NCI-H2081 treated with DMSO at 0.1 percent for 48 hours (cell line): Measurements from ENCODE around the gene RETREG2.
"Not testable (repeated sequence)": the region's sequence is repeated elsewhere in the genome, so short reads cannot be mapped to it uniquely, and the experiment has no call there.

Source experiments
- DNase-seq: peaks from one replicate; lab custom pipeline; 2025; lab: John Stamatoyannopoulos, UW

The RETREG2 gene

DNA sequence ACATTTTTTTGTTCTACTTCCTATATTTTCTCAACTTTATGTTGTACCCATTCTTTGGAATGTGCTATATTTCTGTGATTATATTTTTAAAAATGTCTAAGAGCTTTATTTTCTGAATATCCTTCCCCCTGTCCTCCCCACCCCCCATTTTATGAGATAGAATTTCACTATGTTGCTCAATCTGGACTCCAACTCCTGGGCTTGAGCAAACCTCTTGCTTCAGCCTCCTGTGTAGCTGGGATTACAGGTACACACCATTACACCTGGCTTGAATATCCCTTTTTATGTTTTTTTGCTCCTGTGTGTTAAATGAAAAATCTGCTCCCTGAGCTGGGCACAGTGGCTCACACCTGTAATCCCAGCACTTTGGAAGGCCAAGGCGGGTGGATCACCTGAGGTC is 19.3 kb downstream of the RETREG2 start:
- DNase-seq: no peak

DNA sequence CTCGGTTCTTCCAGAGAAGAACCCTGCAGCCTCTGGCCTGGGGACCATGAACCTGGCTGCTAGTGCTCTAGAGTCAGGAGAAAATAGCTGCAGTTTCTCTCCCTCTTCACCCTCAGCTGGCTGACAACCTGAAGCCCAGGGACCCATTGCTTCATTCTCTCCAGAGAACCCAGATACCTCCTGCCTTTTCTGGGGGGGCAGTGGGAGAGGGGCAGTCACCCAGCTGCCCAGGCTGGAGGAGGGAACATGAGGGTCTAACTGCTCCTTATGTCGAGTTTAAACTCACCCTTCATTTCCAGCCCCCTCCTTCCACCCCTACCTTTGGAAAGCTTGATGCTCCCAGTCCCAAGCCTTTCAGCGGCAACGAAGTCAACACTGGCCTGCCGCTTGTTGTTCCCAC is 20.9 kb downstream of the RETREG2 start:
- DNase-seq: no peak

DNA sequence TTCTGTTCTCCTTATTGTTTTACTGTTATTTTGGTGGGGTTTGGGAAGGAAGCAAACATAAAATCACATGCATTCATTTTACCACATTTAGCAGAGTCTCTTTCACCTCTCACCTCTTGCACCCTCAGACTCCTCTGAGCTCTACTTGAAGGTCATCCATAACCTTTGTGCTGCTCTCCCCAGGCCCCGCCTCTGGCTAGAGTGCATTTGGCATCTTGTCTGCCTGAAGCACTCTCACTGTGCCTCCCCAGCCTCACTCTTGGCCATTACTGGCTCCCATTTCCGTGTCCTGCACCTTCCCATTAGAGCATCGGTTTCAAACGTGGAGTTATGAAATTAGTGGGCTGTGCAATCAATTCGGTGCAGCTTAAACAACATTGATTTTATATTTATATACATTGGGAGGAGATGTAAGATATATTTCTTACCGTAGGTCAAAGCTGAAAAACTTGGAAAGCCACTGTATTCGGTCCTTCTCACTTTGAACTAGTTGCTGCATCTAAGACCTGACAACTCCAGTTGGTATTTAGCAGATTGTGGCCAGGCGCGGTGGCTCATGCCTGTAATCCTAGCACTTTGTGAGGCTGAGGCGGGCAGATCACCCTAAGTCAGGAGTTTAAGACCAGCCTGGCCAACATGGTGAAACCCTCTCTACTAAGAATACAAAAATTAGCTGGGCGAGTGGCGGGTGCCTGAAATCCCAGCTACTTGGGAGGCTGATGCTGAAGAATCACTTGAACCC is 21.6 kb downstream of the RETREG2 start:
- DNase-seq: no peak

DNA sequence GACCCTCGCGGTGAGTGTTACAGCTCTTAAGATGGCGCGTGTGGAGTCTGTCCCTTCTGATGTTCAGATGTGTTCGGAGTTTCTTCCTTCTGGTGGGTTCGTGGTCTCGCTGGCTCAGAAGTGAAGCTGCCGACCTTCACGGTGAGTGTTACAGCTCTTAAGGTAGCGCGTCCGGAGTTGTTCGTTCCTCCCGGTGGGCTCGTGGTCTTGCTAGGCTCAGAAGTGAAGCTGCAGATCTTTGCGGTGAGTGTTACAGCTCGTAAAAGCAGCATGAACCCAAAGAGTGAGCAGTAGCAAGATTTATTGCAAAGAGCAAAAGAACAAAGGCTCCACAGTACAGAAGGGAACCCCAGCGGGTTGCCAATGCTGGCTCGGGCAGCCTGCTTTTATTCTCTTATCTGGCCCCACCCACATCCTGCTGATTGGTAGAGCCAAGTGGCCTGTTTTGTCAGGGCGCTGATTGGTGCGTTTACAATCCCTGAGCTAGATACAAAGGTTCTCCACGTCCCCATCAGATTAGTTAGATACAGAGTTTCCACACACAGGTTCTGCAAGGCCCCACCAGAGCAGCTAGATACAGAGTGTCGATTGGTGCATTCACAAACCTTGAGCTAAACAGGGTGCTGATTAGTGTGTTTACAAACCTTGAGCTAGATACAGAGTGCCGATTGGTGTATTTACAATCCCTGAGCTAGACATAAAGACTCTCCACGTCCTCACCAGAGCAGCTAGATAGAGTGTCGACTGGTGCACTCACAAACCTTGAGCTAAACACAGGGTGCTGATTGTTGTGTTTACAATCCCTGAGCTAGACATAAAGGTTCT is 22.6 kb downstream of the RETREG2 start:
- DNase-seq: not testable (repeated sequence)

DNA sequence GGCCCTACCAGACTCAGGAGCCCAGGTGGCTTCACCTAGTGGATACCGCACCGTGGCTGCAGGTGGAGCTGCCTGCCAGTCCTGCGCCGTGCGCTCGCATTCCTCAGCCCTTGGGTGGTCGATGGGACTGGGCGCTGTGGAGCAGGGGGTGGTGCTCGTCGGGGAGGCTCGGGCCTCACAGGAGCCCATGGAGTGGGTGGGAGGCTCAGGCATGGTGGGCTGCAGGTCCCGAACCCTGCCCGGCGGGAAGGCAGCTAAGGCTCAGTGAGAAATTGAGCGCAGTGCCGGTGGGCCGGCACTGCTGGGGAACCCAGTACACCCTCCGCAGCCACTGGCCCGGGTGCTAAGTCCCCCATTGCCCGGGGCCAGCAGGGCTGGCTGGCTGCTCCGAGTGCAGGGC is 23.3 kb downstream of the RETREG2 start:
- DNase-seq: not testable (repeated sequence)

DNA sequence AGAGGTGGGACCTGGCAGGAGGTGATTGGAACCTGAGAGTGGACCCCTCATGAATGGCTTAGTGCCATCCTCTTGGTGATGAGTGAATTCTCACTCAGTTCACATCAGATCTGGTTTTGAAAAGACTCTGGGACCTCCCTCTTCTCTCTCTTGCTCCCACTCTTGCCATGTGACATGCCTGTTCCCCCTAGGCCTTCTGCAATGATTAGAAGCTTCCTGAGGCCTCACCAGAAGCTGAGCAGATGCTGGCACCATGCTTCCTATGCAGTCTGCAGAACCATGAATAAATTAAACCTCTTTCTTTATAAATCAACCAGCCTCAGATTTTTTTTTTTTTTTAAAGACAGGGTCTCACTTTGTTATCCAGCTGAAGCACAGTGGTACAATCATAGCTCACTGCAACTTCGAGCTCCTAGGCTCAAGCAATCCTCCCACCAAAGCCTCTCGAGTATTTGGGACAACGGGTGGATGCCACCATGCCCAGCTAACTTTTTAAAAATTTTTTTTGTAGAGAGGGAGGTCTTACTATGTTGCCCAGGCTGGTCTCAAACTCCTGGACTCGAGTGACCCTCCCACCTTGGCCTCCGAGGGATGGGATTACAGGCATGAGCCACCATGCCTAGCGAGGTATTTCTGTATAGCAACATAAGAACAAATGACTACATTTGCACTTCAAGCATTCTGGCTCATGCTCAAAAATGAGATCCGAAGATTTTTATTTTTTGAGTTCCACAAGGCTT is 26.5 kb downstream of the RETREG2 start:
- no peak for DNase-seq

DNA sequence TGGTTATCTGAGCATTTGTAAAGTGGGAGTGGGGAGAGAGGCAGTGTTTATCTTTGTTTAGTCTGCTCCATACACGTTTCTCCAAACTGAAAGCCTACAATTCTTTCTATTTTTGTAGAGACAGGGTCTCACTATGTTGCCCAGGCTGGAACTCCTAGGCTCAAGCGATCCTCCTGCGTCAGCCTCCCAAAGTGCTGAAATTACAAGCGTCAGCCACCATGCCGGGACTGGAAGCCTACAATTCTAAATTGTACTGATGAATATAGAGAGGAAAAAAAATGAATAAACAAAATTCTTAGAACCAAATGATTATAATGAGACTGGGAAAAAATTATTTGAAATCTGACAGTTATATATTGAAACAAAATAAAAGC is 27.1 kb downstream of the RETREG2 start:
- DNase-seq: no peak

DNA sequence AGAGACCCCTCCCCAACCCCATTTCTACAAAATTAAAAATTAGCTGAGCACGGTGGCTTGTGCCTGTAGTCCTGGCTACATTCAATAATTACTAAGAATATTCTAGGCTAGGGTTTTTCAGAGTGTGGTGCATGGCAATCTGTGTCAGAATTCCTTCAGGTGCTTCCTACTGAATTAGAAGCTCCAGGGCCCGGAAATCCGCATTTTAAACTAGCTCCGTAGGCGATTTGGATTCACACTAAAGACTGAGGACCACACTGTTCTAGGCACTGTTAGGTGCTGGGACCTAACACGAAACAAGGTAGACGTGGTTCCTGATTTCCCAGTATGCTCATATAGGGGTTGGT is 27.9 kb downstream of the RETREG2 start:
- DNase-seq: no peak

DNA sequence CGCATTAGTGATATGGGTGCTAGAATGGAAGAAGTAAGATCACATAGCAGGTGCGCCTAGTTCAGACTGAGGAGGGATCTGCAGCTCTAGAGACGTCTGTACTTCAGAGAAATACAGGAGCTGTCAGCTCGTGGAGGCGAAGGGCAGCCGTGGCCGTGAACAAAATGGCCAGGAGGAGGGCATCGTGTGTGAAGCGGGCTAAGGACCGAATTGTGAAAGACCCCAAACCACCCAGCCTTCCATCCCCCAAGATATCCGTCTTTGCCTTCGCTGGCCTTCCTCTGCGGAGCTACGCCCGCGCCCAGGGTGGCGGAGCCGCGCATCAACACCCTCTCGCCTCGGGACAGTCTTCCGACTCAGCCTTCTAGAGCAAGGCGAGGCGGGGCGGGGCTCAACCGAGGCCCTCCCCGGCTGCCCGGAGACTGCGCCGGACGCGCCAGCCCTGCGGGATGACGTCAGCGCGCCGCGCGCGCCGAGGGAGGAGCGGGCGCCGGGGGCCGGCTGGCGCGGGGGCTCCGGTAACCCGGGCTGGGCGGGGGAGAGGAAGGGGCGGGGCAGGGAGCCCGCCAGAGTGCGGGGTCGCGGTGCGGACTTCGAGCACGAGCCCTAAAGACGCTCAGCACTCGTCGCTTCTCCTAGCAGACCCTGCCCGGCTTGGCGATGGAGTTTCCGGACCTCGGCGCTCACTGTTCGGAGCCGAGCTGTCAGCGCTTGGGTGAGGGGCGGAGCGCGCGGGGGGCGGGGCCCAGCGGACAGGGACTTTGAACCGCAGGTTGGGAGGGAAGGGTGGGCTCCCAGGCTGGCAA is 28.5 kb downstream of the RETREG2 start, which contains the start of gene ZFAND2B:
Gene ZFAND2B, plus strand, starts transcription at position 455 of the 806 bp plus-strand sequence. Its CDS starts 206 bp downstream, at position 661.
- DNase-seq: peak; percentile 36

DNA sequence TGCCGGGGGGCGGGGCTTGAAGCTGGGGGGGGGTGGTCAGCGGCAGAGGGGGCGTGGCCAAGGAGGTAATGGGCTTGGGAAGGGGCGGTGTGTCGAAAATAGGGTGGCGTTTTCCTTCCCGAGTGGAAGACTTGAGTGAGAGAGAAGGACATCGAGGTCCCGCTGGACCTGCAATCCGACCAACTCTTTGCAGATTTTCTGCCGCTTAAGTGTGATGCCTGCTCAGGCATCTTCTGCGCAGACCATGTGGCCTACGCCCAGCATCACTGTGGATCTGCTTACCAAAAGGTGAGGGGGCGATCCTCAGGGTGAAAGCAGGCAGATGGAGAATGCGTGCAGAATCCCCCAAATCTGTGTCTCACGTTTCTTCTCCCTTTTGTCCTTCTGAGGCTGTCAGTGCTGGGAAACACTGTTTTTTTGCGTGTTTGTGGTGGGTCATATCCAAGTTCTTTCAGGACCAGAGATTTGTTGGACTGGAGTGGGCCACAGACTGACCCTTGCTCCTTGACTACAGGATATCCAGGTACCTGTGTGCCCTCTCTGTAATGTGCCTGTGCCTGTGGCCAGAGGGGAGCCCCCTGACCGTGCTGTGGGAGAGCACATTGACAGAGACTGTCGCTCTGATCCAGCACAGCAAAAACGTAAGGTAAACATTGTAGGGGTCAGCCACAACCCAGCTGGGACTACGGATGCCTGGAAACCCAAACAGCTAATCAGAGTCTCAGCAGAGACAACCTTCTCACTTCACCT is 29.2 kb downstream of the RETREG2 start:
- DNase-seq: no peak

DNA sequence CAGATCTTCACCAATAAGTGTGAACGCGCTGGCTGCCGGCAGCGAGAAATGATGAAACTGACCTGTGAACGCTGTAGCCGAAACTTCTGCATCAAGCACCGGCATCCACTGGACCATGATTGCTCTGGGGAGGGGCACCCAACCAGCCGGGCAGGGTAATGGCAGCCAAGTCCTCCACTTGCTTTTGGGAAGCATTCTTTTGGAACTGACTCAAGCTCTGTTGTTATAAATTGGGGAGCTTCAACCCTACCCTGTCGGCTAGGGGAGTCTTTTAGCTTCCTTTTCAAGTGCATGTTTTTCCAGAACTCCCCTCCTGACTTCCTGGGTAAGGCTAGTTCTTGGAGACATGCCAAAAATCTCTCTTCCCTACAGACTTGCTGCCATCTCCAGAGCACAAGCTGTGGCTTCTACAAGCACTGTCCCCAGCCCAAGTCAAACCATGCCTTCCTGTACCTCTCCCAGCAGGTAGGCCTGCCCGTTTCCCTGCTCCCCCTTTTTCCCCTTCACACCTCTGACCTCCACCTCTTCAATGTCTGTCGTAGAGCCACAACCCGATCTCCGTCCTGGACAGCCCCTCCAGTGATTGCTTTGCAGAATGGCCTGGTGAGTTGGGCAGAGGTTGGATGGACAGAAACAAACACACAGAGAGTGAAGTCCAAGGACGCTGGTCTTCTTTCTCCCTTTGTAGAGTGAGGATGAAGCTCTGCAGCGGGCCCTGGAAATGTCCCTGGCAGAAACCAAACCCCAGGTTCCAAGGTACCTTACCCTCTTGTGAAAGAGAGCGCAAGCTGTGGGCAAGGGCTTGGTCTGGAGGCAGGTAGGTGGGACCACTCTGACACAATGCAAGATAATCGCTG is 30.0 kb downstream of the RETREG2 start:
- no peak for DNase-seq

DNA sequence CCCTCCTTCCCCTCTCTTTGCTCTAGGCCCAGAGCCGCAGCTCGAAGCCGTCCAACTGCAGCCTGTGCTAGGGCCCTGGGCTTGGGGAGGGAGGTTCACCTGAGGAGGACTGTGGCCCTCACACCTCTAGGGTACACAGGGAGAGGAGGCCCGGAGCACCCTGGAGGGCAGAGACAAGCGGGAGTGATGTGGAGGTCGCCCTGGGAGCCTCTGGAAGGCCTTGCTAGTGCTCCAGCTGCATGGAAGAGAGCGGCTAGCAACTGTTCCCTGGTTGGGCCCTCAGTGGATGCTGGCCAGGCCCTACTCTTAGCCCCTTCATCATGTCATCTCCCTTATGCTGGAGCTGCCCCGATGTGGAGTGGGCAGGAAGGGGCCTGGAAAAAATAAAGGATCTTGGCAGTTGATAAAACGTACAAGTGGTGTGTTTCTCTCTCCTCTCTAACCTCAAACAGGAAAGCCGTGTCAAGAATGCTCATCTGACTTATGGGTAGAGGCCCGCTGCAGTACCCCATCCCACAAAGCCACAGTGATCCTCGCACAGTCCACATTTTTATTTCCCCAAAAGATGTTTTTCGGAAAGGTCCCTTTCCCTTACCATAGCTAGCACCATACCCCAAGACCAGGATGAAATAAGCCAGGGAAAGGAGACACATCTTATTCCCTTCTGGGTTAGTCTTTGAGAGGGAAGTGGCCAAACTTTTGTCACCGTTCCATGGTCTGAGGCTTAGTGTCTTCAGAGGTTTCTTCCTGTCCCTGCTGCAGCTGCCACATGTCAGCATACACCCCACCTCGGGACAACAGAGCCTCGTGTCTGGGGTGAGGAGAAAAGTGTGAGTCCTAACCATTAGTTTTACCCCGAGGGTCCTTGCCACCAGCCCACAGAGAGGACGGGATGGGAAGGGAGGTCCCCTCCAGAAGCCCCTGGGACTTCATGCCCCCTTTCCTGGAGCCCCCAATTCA is 31.4 kb downstream of the RETREG2 start:
- DNase-seq: no peak

DNA sequence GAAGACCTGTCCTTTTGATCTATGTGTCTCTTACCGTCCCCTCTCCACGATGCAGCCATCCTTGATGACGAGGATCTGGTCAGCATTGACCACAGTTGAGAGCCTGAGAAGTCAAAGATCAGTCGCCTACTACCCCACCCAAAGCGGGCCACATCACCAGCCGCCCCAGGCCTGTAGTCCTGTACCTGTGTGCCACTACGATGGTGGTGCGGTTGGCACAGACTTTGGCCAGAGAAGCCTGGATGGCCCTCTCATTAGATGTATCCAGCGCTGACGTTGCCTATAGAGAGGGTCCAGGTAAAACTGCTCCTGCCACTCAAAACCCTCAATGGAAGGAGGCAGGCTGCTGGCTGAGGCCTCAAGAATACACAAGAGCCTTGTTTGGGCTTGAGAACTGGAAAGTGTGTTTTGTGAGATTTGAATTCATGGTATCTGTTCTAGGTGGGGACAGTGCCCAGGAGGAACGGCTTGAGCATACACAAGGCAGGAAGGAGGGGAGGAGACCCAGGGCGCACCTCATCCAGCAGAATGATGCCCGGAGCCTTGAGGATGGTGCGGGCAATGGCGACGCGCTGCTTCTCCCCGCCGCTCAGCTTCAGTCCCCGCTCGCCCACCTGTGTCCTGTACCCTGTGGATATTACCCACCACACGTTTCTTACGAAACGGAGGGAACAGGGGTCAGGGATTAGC is 32.3 kb downstream of the RETREG2 start:
- DNase-seq: no peak

DNA sequence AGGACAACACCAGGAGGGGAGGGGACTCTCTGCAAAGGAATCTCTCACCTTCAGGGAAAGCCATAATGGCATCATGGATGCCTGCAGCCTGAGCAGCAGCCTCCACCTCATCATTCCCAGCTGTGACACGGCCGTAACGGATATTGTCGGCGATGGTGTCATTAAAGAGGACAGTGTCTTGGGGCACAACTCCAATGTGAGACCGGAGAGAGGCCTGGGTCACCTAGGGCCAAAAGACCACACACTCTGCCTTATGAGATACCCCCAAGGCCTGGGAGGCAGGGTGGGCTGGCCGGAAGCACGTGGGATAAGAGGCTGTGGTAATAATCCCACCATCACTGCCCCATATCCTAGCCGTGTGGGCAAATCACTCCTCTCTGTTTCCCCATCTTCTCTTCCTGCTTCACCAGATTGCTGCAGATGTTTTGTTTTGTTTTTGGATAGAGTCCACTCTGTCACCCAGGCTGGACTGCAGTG is 32.8 kb downstream of the RETREG2 start:
- DNase-seq: no peak

DNA sequence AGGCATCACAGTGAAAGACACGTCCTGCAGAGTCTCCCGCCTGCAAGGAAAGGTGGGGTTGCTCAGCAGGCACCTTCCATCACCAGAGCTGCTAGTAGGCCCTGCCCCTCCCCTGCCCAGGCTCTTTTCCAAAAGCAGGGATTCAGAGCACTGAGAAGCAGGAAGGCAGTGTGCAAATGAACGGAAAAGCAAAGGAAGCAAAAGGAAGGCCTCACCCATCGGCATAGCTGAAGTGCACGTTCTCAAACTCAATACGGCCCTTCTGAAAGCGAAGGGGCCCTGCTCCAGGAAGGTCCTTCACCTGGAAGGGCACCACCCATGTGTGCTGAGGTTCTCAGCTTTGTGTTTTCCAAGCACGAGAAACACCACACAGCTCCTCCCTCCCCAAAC is 34.9 kb downstream of the RETREG2 start:
- DNase-seq: no peak

DNA sequence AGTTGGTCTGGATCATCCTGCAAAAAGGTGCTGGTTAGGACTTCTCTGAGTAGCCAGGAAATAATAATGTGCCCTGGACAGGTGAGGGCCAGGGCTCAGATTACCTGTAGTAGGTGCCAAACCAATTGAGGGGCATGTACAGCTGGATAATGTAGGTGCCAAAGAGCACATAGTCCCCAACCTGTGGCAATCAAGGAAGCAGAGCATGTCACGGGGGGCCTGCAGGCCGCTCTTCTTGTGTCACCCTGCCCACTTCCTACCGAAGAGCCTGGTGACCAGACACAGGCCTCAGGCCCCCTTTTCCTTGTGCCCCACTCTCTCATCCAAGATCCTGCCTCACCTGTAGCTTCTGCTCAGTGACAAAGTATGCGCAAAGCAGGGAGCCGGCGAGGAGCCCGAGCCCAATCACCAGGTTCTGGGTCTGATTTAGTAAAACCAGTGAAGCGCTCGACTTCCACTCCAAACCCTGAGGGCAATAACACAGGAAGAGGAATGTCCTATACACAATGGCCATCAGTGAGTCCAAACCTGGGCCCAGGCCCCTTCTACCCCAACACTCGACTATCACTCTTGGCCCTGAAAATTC is 35.5 kb downstream of the RETREG2 start:
- DNase-seq: no peak

DNA sequence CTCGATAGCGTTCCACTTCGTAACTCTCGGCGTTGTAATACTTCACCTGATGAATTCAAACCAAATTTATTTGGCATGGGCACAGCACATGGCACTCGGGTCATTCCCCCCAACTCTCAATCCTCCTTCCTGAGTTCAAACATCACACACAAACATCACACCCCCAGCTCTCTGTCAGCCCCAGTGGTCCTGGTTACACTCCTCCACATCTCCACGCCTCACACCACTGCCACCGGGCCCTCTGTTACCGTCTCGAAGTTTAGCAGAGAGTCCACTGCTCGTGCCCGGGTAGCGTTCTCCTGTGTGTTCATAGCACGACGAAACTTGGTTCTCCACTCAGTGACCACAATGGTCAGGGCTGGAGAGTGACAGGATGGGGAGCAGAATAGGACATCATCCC is 36.1 kb downstream of the RETREG2 start:
- DNase-seq: no peak

DNA sequence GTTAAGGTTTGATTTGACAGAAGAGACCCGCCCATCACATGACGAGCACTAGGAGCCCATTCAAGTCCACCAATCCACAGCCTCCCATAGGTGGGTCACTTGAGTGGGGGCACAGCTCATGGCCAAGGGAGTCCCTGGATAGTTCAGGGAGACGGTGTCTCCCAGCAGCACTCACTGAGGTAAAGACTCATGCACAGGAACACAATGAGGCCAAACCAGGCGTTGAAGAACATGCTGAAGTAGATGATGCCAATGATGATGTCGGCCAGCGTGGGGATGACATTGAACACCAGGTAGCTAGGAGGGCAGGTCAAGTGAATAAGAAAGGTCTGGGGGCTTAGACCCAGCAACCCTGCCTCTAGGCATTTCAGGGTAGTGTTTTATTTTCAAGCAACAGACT is 36.7 kb downstream of the RETREG2 start:
- DNase-seq: no peak
